ENCODE results near the gene MYO3B.

Gene MYO3B

DNA sequence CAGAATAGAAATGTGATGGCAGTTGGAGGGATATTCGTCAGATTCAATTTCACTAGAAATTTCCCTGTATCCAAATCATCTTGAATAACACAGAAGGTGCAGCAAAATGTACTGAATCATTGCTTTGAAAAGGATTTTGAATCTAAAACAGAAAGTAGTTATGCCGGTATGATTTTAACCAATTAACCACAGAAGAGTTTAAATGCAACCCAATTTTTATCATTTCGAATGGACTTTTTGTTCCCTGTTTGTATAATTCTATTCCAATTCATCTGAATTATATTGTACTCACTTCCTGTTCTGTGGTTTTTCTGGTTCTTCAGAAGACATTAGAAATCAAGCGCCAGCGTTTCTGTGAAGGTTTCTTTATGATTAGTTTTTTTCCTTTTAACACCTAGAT lies 190.4 kb downstream of the MYO3B start:
- DNase-seq = no peak

- no peak for DNase-seq
Observed at GRCh38 chr2:170369228-170369627, 191.3 kb downstream of the MYO3B start.

DNA sequence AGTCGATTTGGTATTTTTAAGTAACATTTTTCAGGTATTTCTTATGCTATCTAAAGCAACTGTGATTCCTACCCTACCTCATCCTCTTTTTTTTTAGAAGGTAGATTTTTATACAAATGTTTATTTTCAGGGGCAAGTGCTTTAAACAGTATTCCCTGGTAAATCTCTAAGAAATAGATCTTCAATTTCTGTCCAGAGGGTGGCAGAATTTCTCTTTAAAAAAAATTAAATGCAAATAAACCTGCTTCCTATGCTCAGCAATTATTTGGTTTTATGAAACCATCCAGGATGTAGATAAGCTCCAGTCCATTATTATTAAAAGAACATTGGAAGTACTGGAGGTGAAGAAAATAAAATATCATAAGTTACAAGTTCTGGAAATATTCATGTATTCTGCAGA lies 191.9 kb downstream of the MYO3B start:
- no peak for DNase-seq

GRCh38 chr2:170371231-170371998 lies 193.5 kb downstream of the MYO3B start:
- DNase-seq = no peak

- no peak for DNase-seq
Observed at GRCh38 chr2:170375192-170375591, 197.2 kb downstream of the MYO3B start.

- no peak for DNase-seq
Observed at GRCh38 chr2:170377500-170378207, 199.7 kb downstream of the MYO3B start.

- DNase-seq = no peak
Observed at GRCh38 chr2:170380267-170380666, 202.3 kb downstream of the MYO3B start.

GRCh38 chr2:170381678-170382077 lies 203.7 kb downstream of the MYO3B start:
- DNase-seq = no peak

DNA sequence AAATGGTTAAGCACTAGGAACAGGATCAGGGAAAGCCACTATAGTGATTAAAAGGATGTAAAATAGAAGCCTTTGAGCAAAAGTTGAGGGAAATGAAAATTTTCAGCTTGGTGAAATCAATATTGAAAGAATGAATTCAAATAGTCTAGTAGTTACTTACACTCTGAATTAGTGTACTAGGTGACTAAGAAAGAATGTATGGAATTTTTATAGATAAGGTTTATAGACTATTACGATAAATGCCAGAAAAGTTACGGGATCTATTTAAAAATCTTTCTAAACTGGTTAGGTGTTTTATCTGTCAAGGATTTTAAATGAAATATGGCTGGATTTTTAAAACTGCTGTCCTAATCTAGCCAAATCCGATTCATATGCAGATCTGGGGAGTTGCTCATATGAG lies 208.6 kb downstream of the MYO3B start:
- DNase-seq = no peak

DNA sequence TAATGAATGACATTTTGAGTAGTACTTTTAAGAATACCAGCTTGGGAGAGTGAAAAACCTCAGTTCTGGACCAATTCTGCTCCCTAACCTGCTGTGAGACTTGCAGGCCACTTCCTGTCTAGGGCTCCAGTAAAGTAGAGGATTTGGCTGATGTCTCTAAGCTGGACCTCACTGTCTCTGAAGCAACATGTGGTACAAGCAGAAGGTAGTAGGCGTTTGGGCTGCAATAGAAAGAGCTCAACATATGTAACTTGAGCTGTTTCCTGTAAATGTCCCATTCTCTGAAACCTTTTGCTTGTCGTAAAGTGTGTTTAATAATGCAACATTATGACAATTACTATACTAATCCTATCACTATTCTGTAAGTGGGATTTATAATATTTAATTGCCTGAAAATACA lies 213.1 kb downstream of the MYO3B start:
- DNase-seq = no peak

DNA sequence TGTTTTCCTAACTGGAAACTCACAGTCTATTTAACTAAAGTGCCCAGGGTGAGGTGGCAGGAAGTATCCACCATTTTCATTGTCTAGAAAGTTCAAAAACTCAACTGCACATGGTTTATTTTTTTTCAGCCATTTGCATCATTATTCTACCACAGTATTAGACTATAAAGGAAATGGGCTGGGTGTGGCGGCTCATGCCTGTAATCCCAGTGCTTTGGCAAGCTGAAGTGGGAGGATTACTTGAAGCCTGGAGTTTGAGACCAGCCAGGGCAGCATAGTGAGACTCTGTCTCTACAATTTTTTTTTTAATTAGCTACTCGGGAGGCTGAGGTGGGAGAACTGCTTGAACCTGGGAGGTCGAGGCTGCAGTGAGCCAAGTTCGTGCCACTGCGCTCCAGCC lies 213.8 kb downstream of the MYO3B start:
- no peak for DNase-seq

DNA sequence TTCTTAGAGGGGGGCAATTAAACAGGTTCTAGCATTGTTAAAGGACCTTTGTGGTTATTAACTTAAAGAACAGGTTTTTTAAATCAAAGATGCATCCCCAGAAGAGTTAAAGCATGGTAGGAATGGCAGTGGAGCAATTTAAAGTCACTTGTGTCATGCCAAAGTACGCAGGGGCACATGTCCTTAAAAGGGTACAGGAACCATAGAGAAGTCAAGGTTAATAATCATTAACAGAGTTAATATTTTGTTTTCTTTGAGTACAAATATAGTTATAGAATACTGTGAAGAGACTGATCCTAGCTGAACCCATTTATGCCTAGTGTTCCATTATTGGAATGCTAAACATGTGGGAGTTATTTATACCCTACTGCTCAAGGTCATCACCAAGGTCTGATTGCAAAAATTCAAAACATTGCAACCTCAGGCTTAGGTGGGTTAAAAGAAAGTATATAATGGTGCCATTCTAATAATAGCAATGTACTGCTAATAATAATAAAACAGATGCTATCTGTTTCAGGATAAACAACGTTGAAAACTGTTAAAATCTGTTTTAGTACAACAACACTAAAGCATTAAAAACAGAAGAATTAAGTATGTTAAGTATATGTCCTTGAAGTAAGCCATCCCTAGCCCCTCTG lies 216.0 kb downstream of the MYO3B start:
- DNase-seq = no peak

GRCh38 chr2:170394641-170395387 lies 216.9 kb downstream of the MYO3B start:
- no peak for DNase-seq

- DNase-seq = peak in 6 of 56 donors; percentile 1 to 10 (median 6)
Observed at GRCh38 chr2:170396799-170397459, 219.0 kb downstream of the MYO3B start.

DNA sequence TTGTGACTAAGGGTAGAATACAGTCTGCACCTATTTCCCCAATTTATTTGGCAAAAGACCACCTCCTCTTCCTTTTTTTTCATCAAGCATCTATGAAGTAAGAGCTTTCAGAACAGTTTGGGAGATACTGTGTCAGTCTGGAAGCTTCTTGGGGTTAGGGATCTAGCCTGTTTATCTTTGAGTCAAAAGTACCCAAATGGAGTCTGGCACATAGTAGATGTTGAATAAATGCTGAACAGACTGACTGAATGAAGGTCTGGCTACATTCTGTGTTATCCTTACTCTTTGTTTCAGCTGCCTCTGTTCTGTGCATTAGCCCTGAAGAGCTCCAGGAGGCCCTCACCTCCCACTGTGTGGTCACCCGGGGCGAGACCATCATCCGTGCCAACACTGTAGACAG lies 223.2 kb downstream of the MYO3B start:
- no peak for DNase-seq

- no peak for DNase-seq
Observed at GRCh38 chr2:170404846-170405245, 226.9 kb downstream of the MYO3B start.

- no peak for DNase-seq
Observed at GRCh38 chr2:170405326-170405725, 227.4 kb downstream of the MYO3B start.

DNA sequence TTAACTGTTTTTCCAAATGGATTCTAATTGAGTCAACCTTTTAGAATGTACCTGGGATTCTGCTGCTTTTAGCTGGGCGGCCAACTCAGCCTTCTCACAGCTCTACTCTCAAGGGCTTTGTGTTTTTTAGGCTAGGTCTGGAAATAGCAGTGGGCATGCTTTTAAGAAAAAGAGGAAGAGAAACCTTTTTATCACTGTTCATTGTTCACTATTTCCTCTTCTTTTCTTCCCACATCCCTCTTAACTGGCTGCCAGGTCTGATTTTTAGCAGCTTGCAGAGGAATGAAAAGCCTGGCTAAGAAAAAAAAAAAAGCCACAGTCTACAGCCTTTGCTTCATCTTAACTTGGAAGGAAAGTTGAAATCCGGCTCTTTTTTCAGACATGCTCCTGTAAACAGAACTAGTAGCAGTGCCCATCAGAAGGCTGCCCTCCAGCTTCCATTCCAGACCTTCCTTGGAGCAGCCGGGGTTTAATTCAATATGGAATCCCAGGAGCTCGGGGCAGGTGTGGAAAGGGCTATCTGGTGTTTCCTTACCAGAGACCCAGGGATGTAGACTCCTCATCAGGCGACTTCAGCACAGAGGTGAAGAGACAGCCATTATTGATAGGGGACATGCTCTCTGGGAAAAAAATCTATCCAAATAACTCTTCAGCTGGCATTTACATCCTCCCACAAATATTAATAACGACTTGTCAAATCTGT lies 230.7 kb downstream of the MYO3B start:
- DNase-seq = no peak

- DNase-seq = peak in 45 of 56 donors; percentile 2 to 74 (median 31)
Observed at GRCh38 chr2:170409164-170409535, 231.2 kb downstream of the MYO3B start.

DNA sequence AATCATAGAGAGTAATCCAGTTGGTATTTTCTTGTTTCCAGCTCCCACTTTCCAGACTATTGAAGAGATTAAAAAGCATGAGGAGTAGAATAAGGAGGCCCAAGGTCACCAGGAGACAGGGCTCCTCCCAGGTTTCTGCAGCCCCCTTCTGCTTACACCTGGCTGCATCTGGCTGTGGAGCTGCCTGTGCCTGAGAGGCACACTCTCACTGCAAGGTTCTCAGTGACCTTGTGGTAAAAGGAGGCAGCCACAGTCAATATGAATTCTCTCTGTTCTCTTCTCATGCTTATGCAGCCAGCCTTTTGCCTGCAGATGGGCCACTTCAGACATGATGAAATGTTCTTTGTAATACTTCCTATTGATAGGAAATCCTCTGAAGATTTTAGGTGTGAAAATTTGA lies 233.7 kb downstream of the MYO3B start:
- no peak for DNase-seq
